ENCODE data around the gene PODXL2. TPM values are rescaled to one million over a fixed set of nuclear protein-coding genes. Genes with fewer than 3 reads are reported as not detected.

Gene PODXL2
- total RNA-seq, 1 donor from 2014 or later = 5.7 TPM

GRCh38 chr3:127611251-127611650 is 17.7 kb upstream of the PODXL2 start:
- H3K4me3 Mint-ChIP-seq (ENCODE audit: unreplicated experiment) = no peak overlapping the region
- no peaks in the 10 kb centered on the region for H3K4me1 Mint-ChIP-seq (ENCODE audit: unreplicated experiment)
- TF ChIP-seq, protein P1, sequence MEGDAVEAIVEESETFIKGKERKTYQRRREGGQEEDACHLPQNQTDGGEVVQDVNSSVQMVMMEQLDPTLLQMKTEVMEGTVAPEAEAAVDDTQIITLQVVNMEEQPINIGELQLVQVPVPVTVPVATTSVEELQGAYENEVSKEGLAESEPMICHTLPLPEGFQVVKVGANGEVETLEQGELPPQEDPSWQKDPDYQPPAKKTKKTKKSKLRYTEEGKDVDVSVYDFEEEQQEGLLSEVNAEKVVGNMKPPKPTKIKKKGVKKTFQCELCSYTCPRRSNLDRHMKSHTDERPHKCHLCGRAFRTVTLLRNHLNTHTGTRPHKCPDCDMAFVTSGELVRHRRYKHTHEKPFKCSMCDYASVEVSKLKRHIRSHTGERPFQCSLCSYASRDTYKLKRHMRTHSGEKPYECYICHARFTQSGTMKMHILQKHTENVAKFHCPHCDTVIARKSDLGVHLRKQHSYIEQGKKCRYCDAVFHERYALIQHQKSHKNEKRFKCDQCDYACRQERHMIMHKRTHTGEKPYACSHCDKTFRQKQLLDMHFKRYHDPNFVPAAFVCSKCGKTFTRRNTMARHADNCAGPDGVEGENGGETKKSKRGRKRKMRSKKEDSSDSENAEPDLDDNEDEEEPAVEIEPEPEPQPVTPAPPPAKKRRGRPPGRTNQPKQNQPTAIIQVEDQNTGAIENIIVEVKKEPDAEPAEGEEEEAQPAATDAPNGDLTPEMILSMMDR (IDR thresholded peaks at IDR 0.05) = no peak
- no peak for DNase-seq (ENCODE audit: extremely low spot score, unreplicated experiment)
- H3K9me3 Mint-ChIP-seq (ENCODE audit: unreplicated experiment) = no peaks in the 10 kb centered on the region
- H3K36me3 Mint-ChIP-seq (ENCODE audit: unreplicated experiment) = peaks cover 24% of the 10 kb centered on the region
- no peaks in the 10 kb centered on the region for H3K27me3 Mint-ChIP-seq (ENCODE audit: unreplicated experiment)
- no peak overlapping the region for H3K27ac Mint-ChIP-seq (ENCODE audit: unreplicated experiment)

- no peak for DNase-seq (ENCODE audit: extremely low spot score, unreplicated experiment)
- H3K27me3 Mint-ChIP-seq (ENCODE audit: unreplicated experiment) = no peaks in the 10 kb centered on the region
- H3K36me3 Mint-ChIP-seq (ENCODE audit: unreplicated experiment) = peaks cover 21% of the 10 kb centered on the region
- TF ChIP-seq, protein P1 (IDR thresholded peaks at IDR 0.05) = no peak
- no peak overlapping the region for H3K27ac Mint-ChIP-seq (ENCODE audit: unreplicated experiment)
- no peak overlapping the region for H3K4me3 Mint-ChIP-seq (ENCODE audit: unreplicated experiment)
- no peaks in the 10 kb centered on the region for H3K9me3 Mint-ChIP-seq (ENCODE audit: unreplicated experiment)
- no peaks in the 10 kb centered on the region for H3K4me1 Mint-ChIP-seq (ENCODE audit: unreplicated experiment)
These were observed 16.0 kb upstream of the PODXL2 start for GRCh38 chr3:127612966-127613365.

DNA sequence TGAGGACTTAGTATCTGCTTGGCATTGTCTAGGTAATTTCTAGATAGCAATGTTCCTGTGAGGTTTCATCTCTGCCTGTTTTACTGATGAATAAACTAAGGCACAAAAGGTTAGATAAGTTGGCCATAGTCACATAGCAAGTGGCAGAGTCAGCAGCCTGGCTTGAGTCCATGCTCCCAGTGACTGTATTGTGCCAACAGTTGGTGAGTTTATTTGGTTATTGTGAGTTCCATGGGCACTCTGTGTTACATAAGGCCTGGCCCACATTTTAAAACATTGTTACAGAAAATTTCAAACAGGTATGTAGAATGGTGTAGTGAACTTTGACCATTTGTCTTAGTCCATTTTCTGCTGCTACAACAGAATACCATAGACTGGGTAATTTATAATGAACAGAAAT is 15.6 kb upstream of the PODXL2 start:
- no peak overlapping the region for H3K27ac Mint-ChIP-seq (ENCODE audit: unreplicated experiment)
- DNase-seq (ENCODE audit: extremely low spot score, unreplicated experiment) = no peak

GRCh38 chr3:127614928-127615589 is 13.9 kb upstream of the PODXL2 start:
- H3K4me3 Mint-ChIP-seq (ENCODE audit: unreplicated experiment) = no peak overlapping the region
- no peaks in the 10 kb centered on the region for H3K4me1 Mint-ChIP-seq (ENCODE audit: unreplicated experiment)
- H3K27me3 Mint-ChIP-seq (ENCODE audit: unreplicated experiment) = no peaks in the 10 kb centered on the region
- H3K27ac Mint-ChIP-seq (ENCODE audit: unreplicated experiment) = no peak overlapping the region
- peaks cover 19% of the 10 kb centered on the region for H3K36me3 Mint-ChIP-seq (ENCODE audit: unreplicated experiment)
- DNase-seq (ENCODE audit: extremely low spot score, unreplicated experiment) = no peak
- no peaks in the 10 kb centered on the region for H3K9me3 Mint-ChIP-seq (ENCODE audit: unreplicated experiment)
- TF ChIP-seq, protein P1 (IDR thresholded peaks at IDR 0.05) = no peak

More for the DNA sequence above, 15.6 kb upstream of the PODXL2 start:
- Mint-ChIP-seq H3K36me3 (ENCODE audit: unreplicated experiment) (peaks cover 20% of the 10 kb centered on the region), H3K9me3 (ENCODE audit: unreplicated experiment) (no peaks in the 10 kb centered on the region), H3K27me3 (ENCODE audit: unreplicated experiment) (no peaks in the 10 kb centered on the region), H3K4me1 (ENCODE audit: unreplicated experiment) (no peaks in the 10 kb centered on the region), H3K4me3 (ENCODE audit: unreplicated experiment) (no peak overlapping the region)
- TF ChIP-seq, protein P1 (IDR thresholded peaks at IDR 0.05) = no peak

DNA sequence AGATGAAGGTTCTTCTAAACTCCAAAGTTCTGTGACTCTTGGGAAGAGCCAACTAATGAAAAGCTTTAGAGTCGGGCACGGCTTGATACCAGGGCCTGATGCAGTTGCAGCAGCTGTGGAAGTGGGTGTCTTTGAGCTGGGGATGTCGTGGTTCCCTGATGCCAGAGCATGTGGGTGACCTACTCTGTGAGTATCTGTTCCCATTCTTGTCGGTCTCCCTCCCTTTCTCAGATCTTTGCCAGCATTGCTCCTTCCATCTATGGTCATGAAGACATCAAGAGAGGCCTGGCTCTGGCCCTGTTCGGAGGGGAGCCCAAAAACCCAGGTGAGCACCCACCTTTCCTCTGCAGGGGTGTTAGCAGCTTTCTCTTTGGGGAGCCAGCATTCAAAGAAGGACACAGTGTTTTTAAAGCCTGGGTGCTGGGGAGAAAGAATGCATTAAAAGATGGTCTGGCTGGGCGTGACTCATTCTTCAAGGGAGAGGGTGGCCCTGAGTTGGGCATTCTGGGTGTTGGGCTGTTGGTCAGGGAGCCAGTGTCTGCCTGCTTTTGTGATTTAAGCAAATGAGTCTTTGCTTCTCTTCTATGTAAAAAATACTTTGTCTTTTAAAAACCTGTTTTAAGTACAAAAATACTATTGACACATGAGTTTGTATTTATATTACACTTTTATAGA is 13.2 kb upstream of the PODXL2 start:
- Mint-ChIP-seq H3K36me3 (ENCODE audit: unreplicated experiment) (peaks cover 23% of the 10 kb centered on the region), H3K27ac (ENCODE audit: unreplicated experiment) (no peak overlapping the region), H3K9me3 (ENCODE audit: unreplicated experiment) (no peaks in the 10 kb centered on the region), H3K27me3 (ENCODE audit: unreplicated experiment) (no peaks in the 10 kb centered on the region), H3K4me1 (ENCODE audit: unreplicated experiment) (no peaks in the 10 kb centered on the region), H3K4me3 (ENCODE audit: unreplicated experiment) (no peak overlapping the region)
- DNase-seq (ENCODE audit: extremely low spot score, unreplicated experiment) = no peak
- TF ChIP-seq, protein P1 (IDR thresholded peaks at IDR 0.05) = no peak
